ENCODE data around the gene DLX4. TPM values are rescaled to one million over a fixed set of nuclear protein-coding genes. Genes with fewer than 3 reads are reported as not detected.

The DLX4 gene
- total RNA-seq, 4 donors from 2014 or later = 1.4 to 5.7 (median 3.4) TPM

- Histone ChIP-seq H3K27ac (no peak overlapping the region), H3K4me1 (no peaks in the 10 kb centered on the region), H3K4me3 (no peak overlapping the region), H3K27me3 (no peaks in the 10 kb centered on the region), H3K9me3 (no peaks in the 10 kb centered on the region), H3K36me3 (no peaks in the 10 kb centered on the region)
- DNase-seq (ENCODE audit: low spot score in 2 of 2) = no peak
- TF ChIP-seq POLR2AphosphoS5 (IDR thresholded peaks at IDR 0.05) (no peak), POLR2A (IDR thresholded peaks at IDR 0.05) (no peak), CTCF (IDR thresholded peaks at IDR 0.05) (no peak), EP300 (IDR thresholded peaks at IDR 0.05) (no peak)
- 31% methylated on average over 1 of the region's 1 CpG for WGBS
Observed at GRCh38 chr17:50014471-50015088, 45.6 kb downstream of the DLX4 start.

- Histone ChIP-seq H3K4me1 (no peaks in the 10 kb centered on the region), H3K9me3 (no peaks in the 10 kb centered on the region), H3K36me3 (no peaks in the 10 kb centered on the region), H3K27ac (no peak overlapping the region), H3K27me3 (no peaks in the 10 kb centered on the region), H3K4me3 (no peak overlapping the region)
- no peak for TF ChIP-seq CTCF (IDR thresholded peaks at IDR 0.05)
- 85% methylated on average over 2 of the region's 2 CpGs for WGBS
- no peak for DNase-seq (ENCODE audit: low spot score in 2 of 2)
Observed at GRCh38 chr17:50015146-50015545, 46.2 kb downstream of the DLX4 start.

GRCh38 chr17:50018909-50019308, 49.9 kb downstream of the DLX4 start:
- no peak for TF ChIP-seq CTCF (IDR thresholded peaks at IDR 0.05)
- no peak for TF ChIP-seq POLR2AphosphoS5 (IDR thresholded peaks at IDR 0.05)
- TF ChIP-seq EP300 (IDR thresholded peaks at IDR 0.05) = no peak
- no peak for TF ChIP-seq POLR2A (IDR thresholded peaks at IDR 0.05)
- no peaks in the 10 kb centered on the region for H3K4me1 ChIP-seq
- 79% methylated on average over 1 of the region's 1 CpG for WGBS
- H3K27ac ChIP-seq = no peak overlapping the region
- no peaks in the 10 kb centered on the region for H3K9me3 ChIP-seq
- H3K27me3 ChIP-seq = no peaks in the 10 kb centered on the region
- H3K4me3 ChIP-seq = no peak overlapping the region
- no peaks in the 10 kb centered on the region for H3K36me3 ChIP-seq
- no peak for DNase-seq (ENCODE audit: low spot score in 2 of 2)

- Histone ChIP-seq H3K4me1 (no peaks in the 10 kb centered on the region), H3K4me3 (no peak overlapping the region), H3K27ac (no peak overlapping the region), H3K9me3 (no peaks in the 10 kb centered on the region), H3K27me3 (no peaks in the 10 kb centered on the region), H3K36me3 (no peaks in the 10 kb centered on the region)
- 55% methylated on average over 13 of the region's 13 CpGs for WGBS
- DNase-seq (ENCODE audit: low spot score in 2 of 2) = no peak
- TF ChIP-seq POLR2A (IDR thresholded peaks at IDR 0.05) = no peak
- TF ChIP-seq EP300 (IDR thresholded peaks at IDR 0.05) = no peak
- TF ChIP-seq CTCF (IDR thresholded peaks at IDR 0.05) = no peak
- TF ChIP-seq POLR2AphosphoS5 (IDR thresholded peaks at IDR 0.05) = no peak
Observed at GRCh38 chr17:50020841-50021599, 52.0 kb downstream of the DLX4 start.

- 94% methylated on average over 6 of the region's 6 CpGs for WGBS
Observed at GRCh38 chr17:50021681-50022370, 52.8 kb downstream of the DLX4 start.

More at GRCh38 chr17:50021681-50022370, 52.8 kb downstream of the DLX4 start:
- Histone ChIP-seq H3K27me3 (no peaks in the 10 kb centered on the region), H3K27ac (no peak overlapping the region), H3K4me1 (peaks cover 2% of the 10 kb centered on the region), H3K9me3 (no peaks in the 10 kb centered on the region), H3K4me3 (no peak overlapping the region), H3K36me3 (no peaks in the 10 kb centered on the region)
- no peak for DNase-seq (ENCODE audit: low spot score in 2 of 2)
- TF ChIP-seq CTCF (IDR thresholded peaks at IDR 0.05) (no peak), POLR2AphosphoS5 (IDR thresholded peaks at IDR 0.05) (no peak), EP300 (IDR thresholded peaks at IDR 0.05) (no peak), POLR2A (IDR thresholded peaks at IDR 0.05) (no peak)
